ENCODE measurements around the gene AQP1. TPM values are rescaled to one million over a fixed set of nuclear protein-coding genes. Genes with fewer than 3 reads are reported as not detected.

The AQP1 gene
- total RNA-seq, 1 donor from 2014 or later = 18.0 TPM

DNA sequence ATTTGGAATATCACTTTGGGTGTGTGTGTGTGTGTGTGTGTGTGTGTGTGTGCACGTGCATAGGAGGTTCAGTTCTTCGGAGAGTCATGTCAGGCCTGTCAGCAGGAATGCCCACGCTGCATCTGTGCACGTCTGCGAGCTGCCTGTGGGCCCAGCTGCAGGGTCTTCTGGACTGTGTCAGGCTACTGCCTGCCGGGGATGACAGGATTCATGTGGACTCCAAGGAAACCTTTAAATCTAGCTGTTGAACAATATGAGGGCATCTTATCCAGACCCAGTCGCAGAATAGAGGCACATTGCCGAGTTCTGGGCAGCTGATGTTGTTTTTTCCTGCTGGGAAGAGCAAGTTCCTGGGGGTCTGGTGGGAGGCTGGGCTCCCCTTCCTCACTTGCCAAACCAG, 19.0 kb downstream of the AQP1 start:
- Mint-ChIP-seq H3K27me3 (ENCODE audit: low read depth) (no peaks in the 10 kb centered on the region), H3K4me3 (ENCODE audit: unreplicated experiment) (no peak overlapping the region), H3K9me3 (ENCODE audit: low read depth) (peaks cover 7% of the 10 kb centered on the region), H3K4me1 (ENCODE audit: low read depth) (peaks cover 16% of the 10 kb centered on the region), H3K36me3 (ENCODE audit: low read depth) (peaks cover 1% of the 10 kb centered on the region), H3K27ac (ENCODE audit: unreplicated experiment) (no peak overlapping the region)
- TF ChIP-seq, protein P1, sequence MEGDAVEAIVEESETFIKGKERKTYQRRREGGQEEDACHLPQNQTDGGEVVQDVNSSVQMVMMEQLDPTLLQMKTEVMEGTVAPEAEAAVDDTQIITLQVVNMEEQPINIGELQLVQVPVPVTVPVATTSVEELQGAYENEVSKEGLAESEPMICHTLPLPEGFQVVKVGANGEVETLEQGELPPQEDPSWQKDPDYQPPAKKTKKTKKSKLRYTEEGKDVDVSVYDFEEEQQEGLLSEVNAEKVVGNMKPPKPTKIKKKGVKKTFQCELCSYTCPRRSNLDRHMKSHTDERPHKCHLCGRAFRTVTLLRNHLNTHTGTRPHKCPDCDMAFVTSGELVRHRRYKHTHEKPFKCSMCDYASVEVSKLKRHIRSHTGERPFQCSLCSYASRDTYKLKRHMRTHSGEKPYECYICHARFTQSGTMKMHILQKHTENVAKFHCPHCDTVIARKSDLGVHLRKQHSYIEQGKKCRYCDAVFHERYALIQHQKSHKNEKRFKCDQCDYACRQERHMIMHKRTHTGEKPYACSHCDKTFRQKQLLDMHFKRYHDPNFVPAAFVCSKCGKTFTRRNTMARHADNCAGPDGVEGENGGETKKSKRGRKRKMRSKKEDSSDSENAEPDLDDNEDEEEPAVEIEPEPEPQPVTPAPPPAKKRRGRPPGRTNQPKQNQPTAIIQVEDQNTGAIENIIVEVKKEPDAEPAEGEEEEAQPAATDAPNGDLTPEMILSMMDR (IDR thresholded peaks at IDR 0.05) = no peak
- peak; percentile 32 for DNase-seq (ENCODE audit: low spot score)

DNA sequence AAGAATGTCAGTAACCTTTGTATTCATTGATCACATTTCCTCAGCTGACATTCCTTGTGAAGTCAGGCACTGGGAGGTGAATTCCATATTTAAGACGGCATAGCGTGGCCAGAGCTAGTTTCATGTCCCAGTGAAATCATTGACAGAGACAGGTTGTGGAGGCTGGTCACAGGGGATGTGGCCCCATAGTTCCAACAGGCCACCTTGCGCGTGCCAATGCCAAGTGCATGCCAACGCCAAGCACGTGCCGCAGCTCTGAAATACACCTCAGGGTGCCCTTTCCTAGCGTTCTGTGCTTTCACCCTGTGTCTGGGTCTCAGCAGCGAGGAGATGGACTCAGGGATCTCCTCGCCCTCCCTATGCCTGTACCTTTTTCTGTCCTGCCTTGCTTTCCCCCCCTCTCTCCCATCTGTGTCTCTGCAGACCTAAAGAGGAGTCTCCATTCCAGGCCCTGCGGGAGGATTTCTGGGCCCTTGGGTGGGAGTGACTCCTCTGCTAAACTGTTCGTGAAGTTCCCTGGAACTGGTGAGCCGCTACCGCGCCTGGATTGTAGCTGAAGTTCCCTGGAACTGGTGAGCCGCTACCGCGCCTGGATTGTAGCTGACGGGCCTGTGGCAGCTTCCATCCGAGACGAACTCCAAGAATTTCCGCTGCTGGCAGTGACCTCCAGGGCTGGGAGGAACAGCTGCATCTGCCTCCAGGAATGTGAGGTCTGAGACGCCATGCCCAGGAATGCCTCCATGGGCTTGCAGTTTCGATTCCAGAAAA, 19.7 kb downstream of the AQP1 start:
- Mint-ChIP-seq H3K4me1 (ENCODE audit: low read depth) (peaks cover 16% of the 10 kb centered on the region), H3K27me3 (ENCODE audit: low read depth) (peaks cover 2% of the 10 kb centered on the region), H3K9me3 (ENCODE audit: low read depth) (peaks cover 7% of the 10 kb centered on the region), H3K27ac (ENCODE audit: unreplicated experiment) (peak overlapping the region; percentile 27), H3K4me3 (ENCODE audit: unreplicated experiment) (peak overlapping the region; percentile 25), H3K36me3 (ENCODE audit: low read depth) (peaks cover 1% of the 10 kb centered on the region)
- TF ChIP-seq, protein P1 (IDR thresholded peaks at IDR 0.05) = no peak
- peak; percentile 68 for DNase-seq (ENCODE audit: low spot score)

DNA sequence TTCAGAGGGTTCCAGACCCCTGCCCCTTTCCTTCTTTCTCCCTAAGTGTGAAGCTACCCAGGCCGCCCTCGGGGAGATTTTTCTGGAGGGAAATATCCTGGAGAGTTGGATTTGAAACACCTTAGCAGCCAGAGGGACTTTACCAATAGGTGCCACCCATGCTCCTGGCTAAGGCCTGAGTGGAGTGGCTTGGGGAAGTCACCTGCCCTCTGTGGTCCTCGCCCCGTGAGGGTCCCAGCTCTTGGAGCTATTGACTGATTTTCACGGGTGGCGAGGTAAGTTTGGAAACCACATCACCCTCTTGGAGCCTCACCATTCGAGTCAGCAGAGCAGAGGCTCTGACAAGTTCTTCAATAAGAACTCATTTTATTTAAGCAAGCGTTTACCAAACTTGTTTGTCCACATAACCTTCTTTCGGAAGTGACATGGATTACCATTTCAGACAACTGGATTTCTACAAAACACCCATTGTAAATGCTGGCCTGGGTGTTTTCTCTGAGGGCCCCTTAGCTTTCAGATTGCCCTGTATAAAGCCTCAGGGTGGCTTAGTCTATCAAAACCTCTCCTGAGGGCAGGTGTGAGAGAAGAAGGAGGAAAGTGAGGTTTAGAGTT, 20.4 kb downstream of the AQP1 start:
- Mint-ChIP-seq H3K27me3 (ENCODE audit: low read depth) (peaks cover 8% of the 10 kb centered on the region), H3K9me3 (ENCODE audit: low read depth) (no peaks in the 10 kb centered on the region), H3K27ac (ENCODE audit: unreplicated experiment) (peak overlapping the region; percentile 27), H3K4me3 (ENCODE audit: unreplicated experiment) (no peak overlapping the region), H3K4me1 (ENCODE audit: low read depth) (peaks cover 16% of the 10 kb centered on the region), H3K36me3 (ENCODE audit: low read depth) (peaks cover 1% of the 10 kb centered on the region)
- TF ChIP-seq, protein P1 (IDR thresholded peaks at IDR 0.05) = no peak
- DNase-seq (ENCODE audit: low spot score) = no peak

DNA sequence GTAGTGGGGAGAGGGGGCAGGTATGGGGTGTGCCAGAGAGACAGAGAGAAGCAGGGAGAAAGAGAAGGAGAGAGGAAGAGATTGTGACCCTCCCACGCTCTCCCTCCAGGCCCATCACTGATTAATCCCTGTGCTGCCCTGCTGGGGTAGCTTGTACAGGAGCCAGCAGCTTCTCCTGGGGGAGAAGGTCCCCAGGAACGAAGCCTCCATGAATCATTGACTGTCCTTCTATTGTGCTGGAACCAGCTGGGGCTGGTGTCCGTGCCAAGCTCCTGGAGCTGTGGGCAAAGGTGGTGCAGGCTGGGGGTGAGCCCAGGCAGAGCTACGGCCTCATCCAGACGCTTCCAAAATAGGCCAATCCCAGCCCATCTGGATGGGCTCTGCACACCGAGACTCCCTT, 20.9 kb downstream of the AQP1 start:
- H3K4me1 Mint-ChIP-seq (ENCODE audit: low read depth) = peaks cover 16% of the 10 kb centered on the region
- H3K36me3 Mint-ChIP-seq (ENCODE audit: low read depth) = peaks cover under 1% of the 10 kb centered on the region
- TF ChIP-seq, protein P1 (IDR thresholded peaks at IDR 0.05) = no peak
- H3K27me3 Mint-ChIP-seq (ENCODE audit: low read depth) = peaks cover 11% of the 10 kb centered on the region
- no peak overlapping the region for H3K4me3 Mint-ChIP-seq (ENCODE audit: unreplicated experiment)
- no peak for DNase-seq (ENCODE audit: low spot score)
- no peak overlapping the region for H3K27ac Mint-ChIP-seq (ENCODE audit: unreplicated experiment)
- no peaks in the 10 kb centered on the region for H3K9me3 Mint-ChIP-seq (ENCODE audit: low read depth)

DNA sequence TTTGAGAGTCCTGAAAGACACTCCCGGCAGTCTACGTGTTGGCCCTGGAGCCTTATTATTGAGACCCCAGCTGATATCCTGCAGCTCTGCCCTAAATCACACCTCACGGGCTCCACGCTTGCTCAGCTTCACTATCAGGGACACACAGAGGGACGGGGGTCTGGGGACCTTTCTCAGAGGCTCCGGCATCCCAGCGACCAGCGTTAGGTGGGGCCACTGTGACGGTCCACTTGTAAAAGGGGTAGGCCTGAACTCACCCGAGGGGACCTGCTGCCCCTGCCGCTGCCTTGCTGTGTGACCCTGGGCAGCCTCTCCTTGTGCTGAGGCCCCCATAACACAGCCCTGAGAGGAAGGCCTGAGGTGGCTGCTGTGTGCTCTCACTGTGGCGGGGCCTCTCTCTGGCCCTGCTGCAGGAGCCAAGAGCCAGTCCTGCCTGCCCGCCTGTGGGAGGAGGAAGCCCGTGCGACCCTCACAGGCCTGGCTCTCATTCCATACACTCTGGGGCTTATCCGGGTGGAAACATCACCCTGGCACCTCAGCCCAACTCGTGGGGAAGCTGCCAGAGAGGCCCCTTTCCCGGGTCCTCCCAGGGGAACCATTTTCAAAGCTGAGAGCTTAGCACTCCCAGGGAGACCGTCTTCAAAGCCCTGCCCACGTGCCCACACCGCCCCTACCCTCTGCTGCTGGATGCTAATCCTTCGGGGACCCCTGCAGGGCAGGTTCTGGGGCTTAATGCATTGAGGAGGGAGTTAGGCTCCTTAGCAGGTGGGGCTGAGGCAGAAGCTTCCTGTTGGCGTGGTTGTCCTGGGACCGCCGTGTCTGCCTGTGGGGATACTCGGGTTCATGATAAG, 21.7 kb downstream of the AQP1 start:
- peak; percentile 86 for DNase-seq (ENCODE audit: low spot score)
- TF ChIP-seq, protein P1 (IDR thresholded peaks at IDR 0.05) = no peak
- H3K27ac Mint-ChIP-seq (ENCODE audit: unreplicated experiment) = no peak overlapping the region
- H3K4me1 Mint-ChIP-seq (ENCODE audit: low read depth) = peaks cover 16% of the 10 kb centered on the region
- H3K36me3 Mint-ChIP-seq (ENCODE audit: low read depth) = no peaks in the 10 kb centered on the region
- peaks cover 13% of the 10 kb centered on the region for H3K27me3 Mint-ChIP-seq (ENCODE audit: low read depth)
- H3K4me3 Mint-ChIP-seq (ENCODE audit: unreplicated experiment) = no peak overlapping the region
- no peaks in the 10 kb centered on the region for H3K9me3 Mint-ChIP-seq (ENCODE audit: low read depth)

Measured in chondrocyte (in vitro differentiated cells).